NT2/D1 (cell line): ENCODE data around the gene ADGRG2.

Experiments
- YY1 ChIP-seq: IDR thresholded peaks from 2 replicates; pipeline ENCODE4 v1.6.1; 2011; ENCODE audit not compliant: insufficient read length, insufficient read depth
- ZNF274 ChIP-seq: IDR thresholded peaks from 2 replicates; pipeline ENCODE4 v1.6.1; 2011; ENCODE audit warnings: mild to moderate bottlenecking, low read depth, low read length

- TF ChIP-seq YY1: no peak
- no peak for TF ChIP-seq ZNF274
These were observed 49.9 kb downstream of the ADGRG2 start for GRCh38 chrX:19072372-19072771.
